Right hindlimb (tissue), 1 donor: ENCODE data around the gene FOXN4.
A peak's percentile ranks its signal among the peaks of the same experiment; 100 is the strongest.

Experiments used
- DNase-seq: peaks from one replicate; pipeline ENCODE4 v3.0.0-alpha.2; 2018

FOXN4 gene

DNA sequence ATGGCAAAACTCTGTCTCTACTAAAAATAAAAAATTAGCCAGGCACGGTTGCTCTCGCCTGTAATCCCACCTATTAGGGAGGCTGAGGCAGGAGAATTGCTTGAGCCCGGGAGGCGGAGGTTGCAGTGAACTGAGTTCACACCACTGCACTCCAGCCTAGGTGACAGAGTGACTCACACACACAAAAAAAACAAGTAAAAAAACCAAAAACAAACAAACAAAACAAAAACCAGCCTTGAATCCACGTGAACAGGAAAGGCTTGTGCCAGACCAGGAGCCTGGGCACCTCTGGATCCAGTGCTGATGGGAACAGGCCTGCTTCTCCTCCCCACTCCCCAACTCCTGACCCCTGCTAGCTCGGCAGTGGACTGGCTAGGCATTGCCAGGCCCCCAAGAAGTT lies 3.5 kb downstream of the FOXN4 start:
- DNase-seq = no peak

DNA sequence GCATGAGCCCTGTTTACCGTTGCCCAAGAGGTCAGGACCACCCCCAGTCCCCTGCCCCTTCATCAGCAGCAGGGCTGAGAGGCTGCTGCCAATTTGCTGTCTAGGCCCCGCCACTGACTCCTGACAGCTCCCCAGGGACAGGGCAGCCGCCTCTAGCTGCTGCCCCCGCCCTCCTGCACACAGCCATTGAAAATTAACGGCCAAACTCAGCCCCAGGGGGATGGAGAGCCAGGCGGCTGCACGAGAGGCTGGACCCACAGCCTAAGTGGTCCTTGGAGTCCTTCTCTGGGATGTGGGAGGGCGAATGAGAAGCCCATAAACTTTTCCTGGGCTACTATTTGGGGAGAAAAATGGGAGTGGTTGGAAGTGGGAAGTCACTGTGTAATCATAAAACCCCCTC lies 4.6 kb downstream of the FOXN4 start:
- no peak for DNase-seq

DNA sequence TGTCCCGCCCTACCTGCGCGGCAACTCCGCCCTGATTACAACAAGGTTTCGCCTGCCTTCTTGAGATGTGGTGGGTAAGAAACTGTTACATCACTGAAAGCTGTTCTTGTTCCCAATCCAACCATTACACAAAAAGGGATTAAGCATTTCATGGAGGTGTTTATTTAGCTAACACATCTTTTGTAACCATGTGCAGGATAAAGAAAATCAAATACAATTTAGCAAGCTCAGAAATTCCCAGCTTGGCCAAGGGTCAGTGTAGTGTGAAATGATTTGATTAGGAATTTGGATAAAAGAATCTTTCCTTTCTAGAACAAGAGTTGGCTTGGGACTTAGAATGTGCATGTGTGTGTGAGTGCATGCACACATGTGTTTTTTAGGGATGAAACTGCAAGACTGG lies 6.3 kb downstream of the FOXN4 start:
- DNase-seq = no peak

DNA sequence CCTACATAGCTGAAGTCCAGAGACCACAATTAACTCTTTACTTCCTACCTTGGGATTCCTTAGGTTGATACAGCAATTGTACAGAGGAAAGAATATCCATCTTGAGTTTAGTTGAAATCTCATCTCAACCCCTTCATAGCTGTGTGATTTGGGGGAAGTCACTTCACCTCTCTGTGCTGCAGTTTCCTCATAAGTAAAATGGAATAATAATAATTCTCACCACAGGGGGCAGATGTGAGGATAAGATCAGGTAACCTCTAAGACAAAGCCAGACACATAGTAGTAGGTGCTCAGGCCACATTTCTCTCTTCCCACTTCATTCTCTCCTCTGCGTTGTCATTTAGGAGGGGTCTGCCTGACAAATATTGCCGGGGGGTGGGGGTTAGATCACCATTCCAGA lies 6.7 kb downstream of the FOXN4 start:
- no peak for DNase-seq

DNA sequence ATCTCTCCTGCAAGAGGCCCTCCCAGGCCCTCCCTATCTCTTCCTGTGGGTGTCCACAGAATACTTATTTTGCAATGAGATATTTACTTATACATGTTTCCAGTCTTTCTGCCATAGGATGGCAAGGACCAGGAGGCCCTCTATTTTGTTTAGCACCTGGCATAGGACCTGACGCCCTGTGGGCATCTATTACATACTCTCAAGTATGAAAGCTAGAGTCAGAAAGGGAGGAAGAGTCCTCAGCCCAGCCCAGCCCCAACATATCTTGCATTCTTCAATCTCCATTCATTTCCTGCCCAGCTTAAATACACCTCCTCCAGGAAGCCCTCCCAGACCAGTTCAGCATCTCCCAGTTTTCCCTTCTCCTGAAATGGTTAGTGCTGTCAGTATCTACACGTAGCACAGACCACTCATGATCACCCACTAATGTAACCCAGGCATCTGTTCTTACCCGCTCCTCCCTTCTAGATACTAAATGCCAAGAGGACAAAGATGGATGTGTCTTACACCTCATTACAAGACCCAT lies 7.4 kb downstream of the FOXN4 start:
- DNase-seq = no peak

DNA sequence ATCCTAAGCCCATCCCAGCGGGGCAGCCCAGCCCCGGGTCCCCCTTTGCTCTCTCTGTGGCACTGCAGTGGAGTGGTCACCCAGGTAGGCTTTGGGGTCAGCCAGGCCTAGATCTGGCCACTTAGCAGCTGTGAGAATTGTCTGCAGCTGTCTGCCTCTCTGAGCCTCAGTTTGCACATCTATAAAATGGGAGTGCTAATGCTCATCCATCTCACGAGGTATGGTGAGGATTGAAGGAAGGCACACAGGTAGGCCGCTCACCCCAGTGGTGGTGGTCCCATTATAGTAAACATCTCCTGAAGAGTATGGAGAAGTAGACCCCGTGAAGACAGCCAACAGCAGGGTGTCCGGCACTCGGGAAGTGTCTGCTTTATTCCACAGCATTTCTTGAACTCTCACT lies 9.2 kb downstream of the FOXN4 start:
- DNase-seq = no peak

DNA sequence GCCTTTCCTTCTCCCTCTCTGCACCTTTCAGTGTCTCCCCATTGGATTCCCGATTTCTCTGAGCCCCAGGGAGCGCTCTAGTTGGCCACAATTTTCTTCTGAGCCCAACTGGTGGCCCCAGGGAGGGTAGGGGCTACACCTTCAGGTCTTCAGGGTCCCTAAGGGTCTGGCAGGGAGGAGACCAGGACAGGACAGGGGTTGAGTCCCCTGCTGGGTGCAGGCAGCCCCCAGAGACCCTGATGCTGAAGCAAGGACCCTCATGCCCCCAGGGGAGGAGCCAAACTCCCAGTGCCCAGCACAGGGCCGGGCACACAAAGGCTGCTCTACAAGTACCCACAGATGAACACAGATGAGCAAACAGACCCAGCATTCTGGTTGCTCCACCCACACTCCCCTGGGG lies 12.7 kb downstream of the FOXN4 start:
- no peak for DNase-seq

DNA sequence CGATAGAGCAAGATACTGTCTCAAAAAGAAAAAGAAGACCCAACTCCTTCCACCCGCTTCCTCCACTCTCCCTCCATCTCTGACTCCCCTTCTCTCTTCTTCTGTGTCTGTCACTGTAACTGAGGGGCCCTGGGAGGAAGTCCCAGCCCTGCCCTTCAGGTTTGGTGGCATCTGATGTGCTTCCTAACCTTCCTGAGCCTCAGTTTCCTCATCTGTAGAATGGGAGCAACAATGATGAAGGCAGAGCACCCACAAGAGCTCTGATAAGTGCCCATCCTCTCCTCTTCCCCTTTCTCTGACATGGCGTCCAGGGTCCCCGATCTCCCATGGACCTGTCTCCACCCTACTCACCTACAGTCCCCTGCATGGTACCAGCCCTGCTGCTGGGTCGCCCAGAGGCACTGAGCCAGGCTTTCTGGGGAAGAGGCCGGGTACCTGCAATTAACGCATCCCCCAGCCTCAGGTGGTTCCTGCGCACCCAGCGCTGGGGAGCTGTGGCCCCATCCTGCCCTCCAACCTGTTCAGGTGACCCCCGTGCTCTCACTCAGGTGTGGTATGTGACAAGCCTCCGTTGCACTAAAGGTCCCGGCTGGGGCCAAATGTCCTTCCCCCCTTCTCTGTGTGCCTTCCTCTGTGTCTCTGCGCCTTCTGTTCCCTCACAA lies 13.2 kb downstream of the FOXN4 start:
- DNase-seq = no peak

DNA sequence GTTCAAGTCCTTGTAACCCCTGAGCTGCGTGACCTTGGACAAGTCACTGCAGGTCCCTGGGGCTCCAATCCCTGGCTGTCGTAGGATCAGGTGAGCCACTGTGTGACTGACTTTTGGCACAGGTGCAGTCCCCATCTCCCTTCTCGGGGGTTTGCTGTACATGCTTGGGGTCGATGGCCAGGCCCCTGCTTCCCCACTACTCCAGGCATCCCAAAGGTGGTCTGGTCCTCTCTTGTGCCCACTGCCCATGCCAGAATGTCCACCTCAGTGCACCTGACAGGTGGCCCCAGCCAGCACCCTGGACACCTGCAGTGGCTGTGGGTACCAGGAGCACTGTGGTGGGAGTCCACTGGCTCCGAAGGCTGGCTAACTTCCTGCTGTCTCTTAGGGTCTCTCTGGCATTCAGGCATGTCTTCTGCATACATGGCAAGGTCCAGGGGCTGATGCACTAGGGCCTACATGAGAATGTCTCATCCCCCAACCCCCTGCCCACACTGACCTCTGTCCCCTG lies 14.7 kb downstream of the FOXN4 start:
- no peak for DNase-seq

DNA sequence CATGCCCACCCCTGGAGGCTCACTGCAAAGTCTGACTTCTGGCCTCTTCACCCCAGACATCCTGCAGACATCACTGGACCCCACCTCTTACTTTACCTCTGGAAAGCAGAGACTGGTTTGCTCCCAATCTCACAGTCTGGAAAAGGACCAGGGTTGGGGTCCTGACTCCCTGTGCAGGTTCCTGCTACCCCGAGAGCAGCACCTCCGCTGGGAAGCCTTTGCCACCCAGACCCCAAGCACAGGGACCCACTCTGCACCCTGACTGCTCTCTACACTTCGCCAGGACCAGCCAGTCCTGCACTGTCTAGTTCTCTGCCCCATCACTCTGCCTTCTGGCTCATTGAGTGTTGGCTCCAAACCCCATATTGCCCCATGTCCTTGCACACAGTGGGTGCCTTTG lies 16.0 kb downstream of the FOXN4 start:
- DNase-seq = no peak

DNA sequence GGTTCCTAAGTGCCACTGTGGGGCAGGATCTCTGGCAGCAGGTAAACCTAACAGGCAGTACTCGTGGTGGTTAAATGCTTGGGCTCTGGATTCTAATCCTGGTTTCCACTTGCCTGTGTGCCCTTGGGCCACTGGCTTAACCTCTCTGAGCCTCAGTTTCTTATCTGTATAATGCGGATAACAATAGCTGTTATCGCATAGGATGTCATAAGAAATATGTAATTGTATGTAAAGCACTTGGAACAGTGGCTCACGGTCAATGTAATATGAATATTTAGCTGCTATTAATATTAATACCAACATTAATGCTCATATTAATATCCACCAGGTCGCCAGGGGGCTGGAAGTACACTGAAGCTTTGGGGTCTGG lies 16.8 kb downstream of the FOXN4 start:
- DNase-seq = no peak

DNA sequence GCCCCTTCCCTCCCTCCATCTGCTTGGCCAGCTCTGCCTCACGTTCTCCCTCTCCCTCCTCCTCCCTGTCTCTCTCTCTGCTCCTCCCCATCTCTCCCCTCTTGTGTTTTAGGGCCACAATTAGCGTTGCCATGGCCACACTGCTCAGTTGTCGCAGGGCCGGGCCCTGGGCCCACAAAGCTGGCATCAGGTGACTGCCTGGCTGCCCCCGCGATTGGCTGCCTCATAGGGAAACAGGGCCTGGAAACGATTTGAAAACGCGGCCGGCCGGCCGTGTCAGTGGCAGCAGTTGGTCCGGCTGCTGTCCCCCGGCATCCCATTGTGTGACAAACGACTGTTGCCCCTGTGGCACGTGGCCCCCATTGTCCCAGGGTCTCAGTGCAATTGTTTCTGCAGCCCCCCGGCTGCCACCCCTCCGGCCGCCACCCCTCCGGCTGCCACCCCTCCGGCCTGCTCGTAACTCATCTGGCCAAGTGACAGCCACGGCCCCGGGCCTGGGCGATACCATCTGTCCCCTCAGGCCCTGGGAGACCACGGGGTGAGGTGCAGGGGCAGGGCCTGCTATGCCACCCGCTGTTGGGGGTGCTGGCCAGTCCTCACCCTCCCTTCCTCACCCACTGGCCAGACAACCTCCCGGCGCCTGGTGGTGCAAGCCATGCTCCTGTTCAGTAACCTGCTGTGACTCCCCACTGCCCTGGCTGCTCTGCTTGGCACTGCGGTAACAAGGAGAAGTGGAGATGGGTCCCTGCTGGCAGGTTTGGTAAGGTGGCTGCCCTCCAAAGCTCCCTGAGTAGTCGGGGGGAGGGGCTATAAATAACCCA lies 17.4 kb downstream of the FOXN4 start:
- peak; percentile 84 for DNase-seq

DNA sequence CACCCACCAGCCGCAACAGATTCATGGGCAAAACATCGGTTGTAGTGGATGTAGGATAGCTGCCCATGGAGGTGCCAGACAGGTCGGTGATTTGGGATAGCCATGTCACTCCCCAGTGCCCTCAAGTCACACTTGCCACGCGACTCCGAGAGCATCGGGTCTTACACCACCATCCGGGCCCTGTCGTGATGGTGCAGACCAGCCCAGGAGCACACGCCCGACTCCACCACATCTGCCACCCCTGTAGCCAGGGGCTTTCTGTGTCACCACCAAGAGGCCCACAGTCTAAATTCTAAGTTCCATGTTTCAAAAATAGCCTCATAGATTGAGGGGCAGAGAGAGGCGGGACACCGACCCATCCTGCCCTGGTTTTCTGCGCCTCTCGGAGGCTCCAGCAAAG lies 18.0 kb downstream of the FOXN4 start:
- DNase-seq = no peak

DNA sequence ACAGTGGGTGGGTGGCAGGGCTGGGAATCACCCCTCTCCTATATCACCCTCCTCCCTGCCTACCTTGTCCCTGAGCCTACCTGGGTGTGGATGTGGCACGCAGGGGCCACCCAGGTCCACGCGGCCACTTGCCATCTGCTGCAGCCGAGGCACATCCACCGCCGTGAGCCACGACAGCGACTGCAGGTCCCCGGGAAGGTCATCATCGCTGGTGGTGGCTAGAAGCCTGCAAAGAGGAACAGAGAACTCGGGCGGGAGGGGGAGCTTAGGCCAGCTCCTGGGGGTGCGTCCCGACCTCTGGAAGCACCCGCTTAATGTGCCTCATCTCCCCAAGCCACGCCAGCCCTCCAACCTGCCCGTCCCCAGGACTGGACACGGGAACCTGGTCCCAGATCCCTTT lies 19.0 kb downstream of the FOXN4 start:
- DNase-seq = peak; percentile 12

DNA sequence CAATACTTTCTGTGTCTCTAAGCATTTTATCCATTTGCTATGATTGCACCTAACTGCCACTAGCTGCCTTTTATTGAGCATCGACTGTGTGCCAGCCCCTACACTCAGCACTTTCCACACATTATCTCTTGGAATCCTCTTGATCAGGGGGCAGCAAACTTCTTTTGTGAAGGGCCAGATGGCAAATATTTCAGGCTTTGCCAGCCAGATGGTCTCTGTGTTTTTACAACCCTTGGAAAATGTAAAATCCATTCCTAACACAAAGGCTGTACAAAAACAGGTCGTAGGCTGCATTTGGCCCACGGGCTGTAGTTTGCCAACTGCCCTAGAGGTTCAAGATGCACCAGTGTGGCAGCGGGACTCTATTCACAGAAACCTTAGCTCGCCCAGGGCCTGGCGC lies 19.5 kb downstream of the FOXN4 start:
- DNase-seq = peak; percentile 3

DNA sequence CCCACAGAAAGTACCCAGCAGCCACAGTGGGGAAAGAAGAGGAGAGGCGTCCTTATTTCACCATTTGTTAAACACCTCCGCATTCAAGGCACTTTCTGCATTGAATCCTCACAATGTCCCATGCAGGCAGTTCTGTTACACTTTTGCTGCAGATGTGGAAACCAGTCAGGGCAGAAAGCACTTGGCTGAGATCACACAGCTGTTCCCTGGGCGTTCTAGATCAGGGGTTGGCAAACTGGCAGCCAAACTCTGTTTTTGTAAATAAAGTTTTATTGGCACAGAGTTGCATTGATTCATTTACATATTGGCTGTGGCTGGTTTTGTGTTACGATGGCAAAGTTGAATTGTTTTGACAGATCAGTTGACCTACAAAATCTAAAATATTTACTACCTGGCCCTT lies 20.1 kb downstream of the FOXN4 start:
- DNase-seq = peak; percentile 4

DNA sequence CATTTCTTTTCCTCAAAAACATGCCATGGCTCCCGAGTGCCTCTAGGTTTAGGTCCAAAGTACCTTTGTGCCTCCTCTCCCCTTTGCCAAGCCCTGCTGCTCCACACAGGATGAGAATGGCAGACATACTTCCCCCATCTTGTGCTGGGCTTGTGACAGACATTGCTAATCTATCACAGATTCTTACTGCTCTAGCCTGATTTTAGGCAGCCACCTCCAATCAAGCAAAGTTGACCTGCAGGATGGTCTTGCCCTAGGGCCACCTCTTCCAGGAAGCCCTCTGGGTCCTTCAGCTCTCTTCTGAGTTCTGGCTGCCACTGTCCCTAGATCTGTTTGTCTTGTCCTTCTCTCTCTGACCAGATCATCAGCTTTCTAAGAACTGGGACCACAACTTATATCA lies 20.5 kb downstream of the FOXN4 start:
- no peak for DNase-seq

DNA sequence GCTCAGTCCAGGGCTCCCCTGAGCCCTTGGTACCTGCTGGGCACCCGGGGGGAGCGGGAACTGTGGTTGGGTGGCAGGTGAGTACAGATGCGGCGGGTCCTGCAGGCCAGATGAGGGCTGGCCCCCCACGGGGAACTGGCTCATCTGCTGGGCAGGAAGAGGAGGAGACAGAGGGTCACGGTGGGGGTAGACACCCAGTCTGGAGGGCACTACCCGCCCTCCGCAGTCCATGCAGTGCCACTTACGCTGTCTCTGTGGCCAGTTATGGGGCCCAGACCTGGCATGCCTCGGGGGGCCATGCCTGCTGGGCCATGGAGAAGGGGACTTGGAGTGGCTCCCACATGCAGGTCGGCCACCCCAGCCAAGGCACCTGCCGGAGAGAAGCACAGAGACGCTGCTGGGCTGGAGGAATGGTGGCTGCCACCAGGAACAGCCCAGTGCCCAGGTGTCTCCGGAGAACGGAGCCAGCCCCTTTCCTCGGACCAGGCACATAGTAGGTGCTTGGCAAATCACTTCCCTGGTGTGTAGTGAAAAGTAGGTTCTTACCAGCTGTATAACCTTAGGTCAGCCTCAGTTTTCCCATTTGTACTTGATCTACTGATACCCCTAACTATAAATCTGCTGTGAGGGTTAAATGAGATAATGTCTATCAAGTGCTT lies 21.1 kb downstream of the FOXN4 start:
- no peak for DNase-seq

DNA sequence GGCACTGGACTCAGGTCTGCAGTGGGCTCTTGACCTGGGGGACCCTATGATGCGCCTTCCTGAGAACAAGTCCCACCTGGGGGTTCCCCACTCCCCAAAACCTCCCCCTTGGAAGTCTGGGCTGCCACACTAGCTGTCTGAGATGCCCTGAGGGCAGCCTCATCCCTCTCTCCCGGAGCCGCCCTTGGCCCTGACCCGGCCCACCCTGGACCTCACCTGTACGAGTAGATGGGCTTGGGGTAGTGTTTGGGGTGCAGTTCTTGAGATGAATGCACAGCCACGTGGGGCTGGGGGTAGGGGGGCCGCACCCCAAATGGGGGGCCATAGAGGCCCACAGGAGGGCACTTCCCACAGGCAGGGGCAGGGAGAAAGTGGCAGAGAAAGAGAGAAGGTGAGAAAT lies 21.9 kb downstream of the FOXN4 start:
- no peak for DNase-seq

DNA sequence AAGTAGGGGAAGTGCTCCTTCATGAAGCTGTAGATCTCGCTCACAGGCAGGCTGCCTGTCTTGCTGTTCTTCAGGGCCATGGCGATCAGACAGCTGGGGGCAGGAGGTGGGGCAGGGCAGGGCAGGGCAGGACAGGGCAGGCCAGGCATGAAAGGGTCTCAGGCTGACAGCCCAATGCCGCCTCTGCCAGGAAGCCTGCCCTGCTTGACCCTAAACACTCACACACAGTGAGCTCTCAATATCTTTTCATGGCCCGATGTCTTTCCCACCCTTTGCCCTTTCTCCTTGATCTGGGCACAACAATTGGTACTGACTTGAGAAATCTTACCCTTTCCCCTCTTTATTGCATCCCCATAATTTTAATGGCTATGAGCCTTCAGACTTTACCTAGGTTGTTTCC lies 22.4 kb downstream of the FOXN4 start:
- no peak for DNase-seq

DNA sequence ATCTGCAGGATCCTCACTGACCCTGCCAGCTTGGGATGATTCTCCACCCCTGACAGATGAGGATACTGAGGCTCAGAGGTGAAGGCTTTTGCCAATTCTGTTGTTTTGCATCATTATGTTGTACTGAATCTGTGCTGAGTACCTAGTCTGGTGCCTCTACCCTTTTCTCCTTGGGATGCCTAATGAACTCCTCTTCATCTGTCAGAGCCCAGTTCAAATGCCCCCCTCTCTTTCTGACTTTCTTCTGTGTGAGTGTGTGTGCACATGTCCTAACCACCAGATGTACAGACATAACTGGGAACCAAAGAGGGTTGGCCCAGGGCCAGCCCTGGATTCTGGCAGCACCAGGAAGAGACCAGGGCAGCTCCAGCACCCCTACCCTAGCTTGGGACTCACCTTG lies 22.8 kb downstream of the FOXN4 start:
- DNase-seq = no peak

DNA sequence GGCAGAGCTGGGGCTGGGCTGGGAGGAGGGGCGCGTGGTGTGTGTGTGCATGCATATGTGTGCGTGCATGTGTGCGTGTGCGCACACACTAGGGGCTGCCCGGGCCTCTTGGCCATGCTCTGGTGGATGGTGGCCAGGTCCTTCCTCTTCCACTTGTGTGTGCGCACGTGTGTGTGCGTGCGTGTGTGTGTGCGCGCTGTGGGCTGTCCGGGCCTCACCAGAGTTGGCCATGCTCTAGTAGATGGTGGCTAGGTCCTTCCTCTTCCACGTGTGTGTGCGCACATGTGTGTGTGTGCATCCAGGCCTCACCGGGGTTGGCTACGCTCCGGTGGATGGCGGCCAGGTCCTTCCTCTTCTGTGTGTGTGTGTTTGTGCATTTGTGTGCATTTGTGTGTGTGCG lies 24.7 kb downstream of the FOXN4 start:
- DNase-seq = no peak

DNA sequence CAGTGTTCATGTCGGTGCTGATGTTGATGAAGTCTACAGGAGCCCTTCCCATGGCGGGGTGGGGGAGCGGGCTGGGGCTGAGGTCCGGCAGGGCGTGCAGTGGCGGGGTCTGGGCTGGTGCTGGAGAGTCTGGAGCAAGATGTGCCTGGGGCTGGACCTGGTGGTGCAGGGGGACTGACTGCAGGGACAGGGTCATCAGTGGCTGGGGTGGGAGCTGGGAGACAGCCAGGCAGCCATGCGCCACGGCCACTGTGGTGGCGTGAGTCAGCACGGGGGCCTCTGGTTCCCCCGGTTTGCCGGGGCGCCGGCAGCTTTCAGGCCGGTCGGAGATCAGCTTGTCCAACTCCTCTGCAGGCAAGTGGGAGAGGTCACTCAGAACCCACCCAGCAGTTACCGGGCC lies 27.6 kb downstream of the FOXN4 start:
- DNase-seq = no peak

DNA sequence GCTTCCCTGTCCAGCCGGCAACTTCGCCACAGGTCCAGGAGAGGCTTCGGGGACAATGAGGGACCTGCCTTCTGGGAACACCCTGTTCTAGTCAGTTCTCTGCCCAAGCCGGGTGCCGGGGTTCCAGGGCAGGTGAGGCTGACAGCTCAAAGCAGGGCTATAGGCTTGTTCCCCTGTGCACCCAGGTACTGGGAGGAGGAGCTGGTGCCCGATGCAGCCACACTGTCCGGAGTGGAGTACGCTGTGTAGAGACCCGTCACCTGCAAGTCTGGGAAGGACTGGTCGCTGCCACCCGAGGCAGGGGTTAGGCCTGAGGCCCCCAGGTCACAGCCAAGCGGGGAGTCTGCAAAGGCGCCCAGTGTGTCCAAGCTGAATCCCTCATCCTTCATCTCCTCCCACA lies 29.6 kb downstream of the FOXN4 start:
- DNase-seq = no peak
